A673 (cell line): ENCODE data around the gene CCL17. TPM values are rescaled to one million over a fixed set of nuclear protein-coding genes. Genes with fewer than 3 reads are reported as not detected.

Experiments used
- BruUV-seq: library from RNA; stranded (reverse); fragments of 400-500 nt; replicated peaks from 2 replicates; lab custom pipeline; 2021; lab: Mats Ljungman, UMichigan
- CTCF ChIA-PET: fragments of 300-600 bp; sonication (Branson Sonifier 250); formaldehyde crosslinking; loops from one replicate; lab custom pipeline; 2022; ENCODE audit warnings: antibody characterized with exemption; lab: Charles Lee
- POLR2A ChIA-PET: fragments of 300-600 bp; sonication (Branson Sonifier 250); formaldehyde crosslinking; loops from one replicate; lab custom pipeline; 2022; ENCODE audit warnings: antibody characterized with exemption; ENCODE audit not compliant: low non-redundant PET; lab: Charles Lee
- DNase-seq: peaks from one replicate; pipeline ENCODE4 v3.0.0-alpha.2; 2015; ENCODE audit warnings: low spot score
- H3K27ac ChIP-seq: fragments of 200-600 bp; sonication (generic); 2 replicates; pipeline ENCODE4 v1.5.1; 2016; ENCODE audit warnings: mixed run types, low read depth, mild to moderate bottlenecking, mixed read lengths, antibody characterized with exemption, low read length; ENCODE audit not compliant: poor library complexity, severe bottlenecking
- H3K27me3 ChIP-seq: fragments of 200-600 bp; sonication (generic); replicated peaks from 2 replicates; pipeline ENCODE4 v1.6.1; 2017; ENCODE audit warnings: mixed run types, low read depth, mild to moderate bottlenecking, mixed read lengths, antibody characterized with exemption, low read length; ENCODE audit not compliant: insufficient read depth, poor library complexity
- H3K36me3 ChIP-seq: fragments of 200-600 bp; sonication (generic); 2 replicates; pipeline ENCODE4 v1.6.1; 2016; ENCODE audit warnings: mixed run types, mild to moderate bottlenecking, mixed read lengths, antibody characterized with exemption, low read length; ENCODE audit not compliant: insufficient read depth, poor library complexity, severe bottlenecking
- H3K4me1 ChIP-seq: fragments of 200-600 bp; sonication (generic); 2 replicates; pipeline ENCODE4 v1.6.1; 2017; ENCODE audit warnings: mixed run types, mild to moderate bottlenecking, mixed read lengths, antibody characterized with exemption, low read length; ENCODE audit not compliant: insufficient read depth, poor library complexity, severe bottlenecking
- H3K4me3 ChIP-seq: fragments of 200-600 bp; sonication (generic); 2 replicates; pipeline ENCODE4 v1.5.1; 2016; ENCODE audit warnings: low read depth, mixed run types, mild to moderate bottlenecking, mixed read lengths, low read length; ENCODE audit not compliant: poor library complexity, severe bottlenecking
- H3K9me3 ChIP-seq: fragments of 200-600 bp; sonication (generic); 2 replicates; pipeline ENCODE4 v1.6.1; 2016; ENCODE audit warnings: mixed run types, low read depth, mild to moderate bottlenecking, mixed read lengths, antibody characterized with exemption, low read length; ENCODE audit not compliant: poor library complexity, severe bottlenecking
- CTCF ChIP-seq: fragments of 300-800, 200-600 bp; sonication (generic); conservative IDR thresholded peaks from 2 replicates; pipeline ENCODE4 v1.5.1; 2017; ENCODE audit warnings: low read depth, mild to moderate bottlenecking, antibody characterized with exemption, low read length, moderate library complexity, mixed read lengths
- EZH2 ChIP-seq: fragments of 200-600 bp; sonication (generic); IDR thresholded peaks from 2 replicates; pipeline ENCODE4 v1.6.1; 2017; ENCODE audit warnings: borderline replicate concordance, low read depth, mild to moderate bottlenecking, mixed read lengths, antibody characterized with exemption, low read length; ENCODE audit not compliant: poor library complexity, severe bottlenecking
- intact Hi-C: fragments of 100-400 bp; cut with micrococcal nuclease; formaldehyde crosslinking; loops from one replicate; pipeline ENCODE4 v1.10.0; 2022; ENCODE audit not compliant: unreplicated experiment
- total RNA-seq: library from RNA; stranded (reverse); gene quantifications from 2 replicates; pipeline ENCODE4 v1.2.3, GENCODE V29; 2021

Gene CCL17
- total RNA-seq, 1 experiment from 2014 or later = not detected

- intact Hi-C loops = no loop called here
- no peak for DNase-seq
- no peak for TF ChIP-seq EZH2
- no peak for TF ChIP-seq CTCF
- BruUV-seq = no TSS peak
- POLR2A ChIA-PET = no interaction called here
- H3K4me1 ChIP-seq = no peaks in the 10 kb centered on the region
- no peaks in the 10 kb centered on the region for H3K9me3 ChIP-seq
- H3K27ac ChIP-seq = no peak overlapping the region
- H3K4me3 ChIP-seq = no peak overlapping the region
- H3K27me3 ChIP-seq = no peaks in the 10 kb centered on the region
- H3K36me3 ChIP-seq = no peaks in the 10 kb centered on the region
- CTCF ChIA-PET = no interaction called here
These were observed 4.5 kb downstream of the CCL17 start for GRCh38 chr16:57409065-57409464.

GRCh38 chr16:57409870-57410587, 5.5 kb downstream of the CCL17 start:
- H3K4me3 ChIP-seq = no peak overlapping the region
- H3K27ac ChIP-seq = no peak overlapping the region
- H3K36me3 ChIP-seq = no peaks in the 10 kb centered on the region
- intact Hi-C loops = no loop called here
- ChIA-PET POLR2A (interaction anchor here (0.7 kb wide), 1 partner anchor 12 kb away, joined by 3 read pairs; no protein-coding TSS in a partner anchor), CTCF (no interaction called here)
- no peak for TF ChIP-seq EZH2
- no peak for TF ChIP-seq CTCF
- BruUV-seq = no TSS peak
- no peaks in the 10 kb centered on the region for H3K27me3 ChIP-seq
- no peak for DNase-seq
- H3K4me1 ChIP-seq = no peaks in the 10 kb centered on the region
- H3K9me3 ChIP-seq = no peaks in the 10 kb centered on the region

GRCh38 chr16:57411362-57411976, 6.9 kb downstream of the CCL17 start:
- POLR2A ChIA-PET = no interaction called here
- no peaks in the 10 kb centered on the region for H3K27me3 ChIP-seq
- H3K27ac ChIP-seq = no peak overlapping the region
- no peaks in the 10 kb centered on the region for H3K9me3 ChIP-seq
- no TSS peak for BruUV-seq
- no peak overlapping the region for H3K4me3 ChIP-seq
- CTCF ChIA-PET = no interaction called here
- intact Hi-C loops = no loop called here
- DNase-seq = no peak
- H3K4me1 ChIP-seq = no peaks in the 10 kb centered on the region
- H3K36me3 ChIP-seq = no peaks in the 10 kb centered on the region
- no peak for TF ChIP-seq CTCF
- TF ChIP-seq EZH2 = no peak
